Measurements from ENCODE around the gene GPR101.

DNA sequence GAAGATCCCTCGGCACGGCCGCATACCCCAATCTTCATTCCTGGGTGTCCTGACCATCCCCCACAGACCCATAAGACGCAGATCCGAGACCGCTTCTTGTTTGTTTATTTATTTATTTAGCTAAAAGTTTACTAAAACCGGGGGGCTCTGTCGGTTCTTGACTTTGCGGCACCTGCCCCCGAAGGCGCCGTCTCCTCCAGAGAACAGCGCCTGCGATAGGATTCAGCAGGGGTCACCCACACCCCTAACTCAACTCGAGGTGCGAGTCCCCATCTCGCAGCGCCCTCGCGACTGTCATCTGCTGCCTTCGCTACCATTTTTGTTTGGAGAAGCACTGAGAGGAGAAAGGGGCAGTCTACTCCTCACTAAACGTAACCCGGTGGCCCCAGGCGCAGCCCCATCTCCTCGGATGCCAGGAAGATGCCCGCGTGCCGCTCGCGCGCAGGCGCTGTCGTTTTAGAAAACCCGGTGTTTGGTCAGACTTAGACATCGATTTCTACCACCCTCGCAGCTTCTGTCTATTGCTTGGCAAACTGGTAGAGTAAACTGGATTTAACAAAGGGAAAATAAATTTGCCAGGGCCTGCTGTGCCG, 18.9 kb upstream of the GPR101 start:
- TF ChIP-seq POLR2AphosphoS5 (IDR thresholded peaks at IDR 0.05) (no peak), POLR2A (IDR thresholded peaks at IDR 0.05) (no peak), EP300 (IDR thresholded peaks at IDR 0.05) (no peak)
- TF ChIP-seq, protein P1, sequence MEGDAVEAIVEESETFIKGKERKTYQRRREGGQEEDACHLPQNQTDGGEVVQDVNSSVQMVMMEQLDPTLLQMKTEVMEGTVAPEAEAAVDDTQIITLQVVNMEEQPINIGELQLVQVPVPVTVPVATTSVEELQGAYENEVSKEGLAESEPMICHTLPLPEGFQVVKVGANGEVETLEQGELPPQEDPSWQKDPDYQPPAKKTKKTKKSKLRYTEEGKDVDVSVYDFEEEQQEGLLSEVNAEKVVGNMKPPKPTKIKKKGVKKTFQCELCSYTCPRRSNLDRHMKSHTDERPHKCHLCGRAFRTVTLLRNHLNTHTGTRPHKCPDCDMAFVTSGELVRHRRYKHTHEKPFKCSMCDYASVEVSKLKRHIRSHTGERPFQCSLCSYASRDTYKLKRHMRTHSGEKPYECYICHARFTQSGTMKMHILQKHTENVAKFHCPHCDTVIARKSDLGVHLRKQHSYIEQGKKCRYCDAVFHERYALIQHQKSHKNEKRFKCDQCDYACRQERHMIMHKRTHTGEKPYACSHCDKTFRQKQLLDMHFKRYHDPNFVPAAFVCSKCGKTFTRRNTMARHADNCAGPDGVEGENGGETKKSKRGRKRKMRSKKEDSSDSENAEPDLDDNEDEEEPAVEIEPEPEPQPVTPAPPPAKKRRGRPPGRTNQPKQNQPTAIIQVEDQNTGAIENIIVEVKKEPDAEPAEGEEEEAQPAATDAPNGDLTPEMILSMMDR (IDR thresholded peaks at IDR 0.05): no peak

All from sigmoid colon (tissue), 4 donors.